ENCODE data around the gene WBP1.

DNA sequence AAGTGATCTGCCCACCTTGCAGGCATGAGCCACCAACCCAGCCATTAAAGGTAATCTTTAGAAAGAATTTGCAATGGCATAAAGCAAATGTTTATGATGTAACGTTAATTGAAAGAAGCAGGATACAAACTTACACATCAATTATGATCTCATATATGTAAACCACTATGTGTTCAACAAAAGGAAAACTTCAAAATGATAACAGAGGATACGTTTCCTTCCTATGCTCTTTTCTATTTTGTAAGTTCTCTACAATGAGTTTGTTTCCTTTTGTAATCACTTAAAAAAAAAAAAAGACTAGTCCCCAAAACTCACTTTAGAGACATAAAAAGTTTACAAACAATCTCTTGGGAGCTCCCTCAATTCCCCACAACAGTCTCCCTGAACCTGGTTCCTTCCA, 38.2 kb upstream of the WBP1 start:
- TF ChIP-seq POLR2A (IDR thresholded peaks at IDR 0.05; ENCODE audit: low read depth) = no peak
- TF ChIP-seq POLR2AphosphoS5 (IDR thresholded peaks at IDR 0.05) = no peak

Data from esophagus muscularis mucosa (tissue), 2 donors.